Endometrium (tissue), 2 donors: ENCODE measurements around the gene ASTN2.

ENCODE experiments used
- FAIRE-seq: peaks from 2 replicates; lab custom pipeline; 2012; peaks lifted over from hg19 to GRCh38; lab: Jason Lieb, UNC
- donor health status: control.
- donor health status: control.

The ASTN2 gene

GRCh38 chr9:116809656-116810055, 605.2 kb downstream of the ASTN2 start:
- FAIRE-seq: no peak

DNA sequence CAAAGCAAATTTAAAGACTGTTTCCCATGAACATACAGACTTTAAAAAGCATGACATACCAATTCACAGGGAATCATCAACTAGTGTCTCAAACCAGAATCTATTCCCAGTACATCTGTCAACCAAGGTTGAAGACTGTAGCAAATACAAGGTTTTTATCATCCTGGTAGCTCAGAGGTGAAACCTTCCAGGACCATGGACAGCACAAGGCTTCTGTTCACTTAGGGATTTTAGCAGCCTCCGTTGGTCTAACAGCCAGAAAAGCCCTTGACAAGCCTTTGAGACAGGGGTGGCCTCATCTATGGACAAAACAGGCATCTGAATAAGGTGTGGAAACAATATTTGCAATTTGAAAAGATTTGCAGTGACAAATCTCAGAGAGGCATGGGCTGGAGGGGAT, 608.8 kb downstream of the ASTN2 start:
- no peak for FAIRE-seq

- FAIRE-seq: no peak
Observed at GRCh38 chr9:116800885-116801284, 614.0 kb downstream of the ASTN2 start.

- FAIRE-seq: no peak
Observed at GRCh38 chr9:116800074-116800473, 614.8 kb downstream of the ASTN2 start.

DNA sequence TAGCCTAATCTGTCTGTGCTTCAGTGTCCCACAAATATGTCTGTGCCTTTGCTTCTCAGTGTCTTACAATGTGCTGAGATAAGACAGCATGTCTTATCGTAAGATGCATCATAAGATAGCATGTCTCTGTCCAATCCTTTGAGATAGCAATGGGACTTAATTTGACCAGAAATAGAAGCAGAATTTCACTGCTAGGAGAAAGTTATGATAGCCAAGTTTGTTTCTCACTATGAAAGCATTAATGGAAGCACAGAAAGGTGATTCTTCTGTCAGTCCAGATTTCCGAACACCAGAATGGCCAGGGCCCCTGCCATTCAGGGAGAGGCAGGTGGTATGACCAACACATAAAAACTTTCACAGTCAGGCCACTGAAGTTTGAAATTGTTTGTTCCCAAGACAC, 616.3 kb downstream of the ASTN2 start:
- no peak for FAIRE-seq

- no peak for FAIRE-seq
Observed at GRCh38 chr9:116797276-116797675, 617.6 kb downstream of the ASTN2 start.

DNA sequence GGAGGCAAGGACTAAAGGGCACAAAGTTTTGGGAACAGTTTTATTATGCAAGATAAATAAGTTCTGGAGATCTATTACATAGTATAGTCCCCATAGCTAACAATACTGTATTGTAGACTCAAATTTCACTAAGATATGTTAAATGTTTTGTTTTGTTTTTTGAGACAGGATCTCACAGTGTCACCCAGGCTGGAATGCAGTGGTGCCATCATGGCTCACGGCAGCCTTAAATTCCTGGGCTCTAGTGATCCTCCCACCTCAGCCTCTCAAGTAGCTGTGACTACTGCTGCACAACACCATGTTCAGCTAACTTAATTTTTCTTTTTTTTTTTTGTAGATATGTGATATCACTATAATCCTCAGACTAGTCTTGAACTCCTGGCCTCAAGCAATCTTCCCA, 618.2 kb downstream of the ASTN2 start:
- FAIRE-seq: no peak

GRCh38 chr9:116795821-116796220, 619.0 kb downstream of the ASTN2 start:
- FAIRE-seq: no peak

DNA sequence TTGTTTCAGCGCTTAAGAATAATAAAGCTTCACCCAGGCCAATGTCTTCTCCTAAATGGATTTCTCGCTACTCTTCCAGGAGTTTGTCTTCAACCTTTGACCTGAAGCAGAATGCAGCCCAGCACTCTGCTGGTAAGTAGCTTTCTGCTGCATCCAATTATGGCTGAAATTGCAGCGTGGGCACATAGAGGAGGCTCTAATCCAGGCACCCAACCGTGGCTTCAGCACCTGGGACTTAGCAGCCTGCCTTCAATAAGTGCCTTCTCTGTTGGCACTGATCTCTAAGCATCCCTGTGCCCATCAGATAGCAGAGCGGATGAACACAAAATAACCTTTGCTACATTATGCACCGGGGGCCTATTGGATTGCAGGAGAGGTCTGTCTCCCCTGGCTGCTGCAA, 622.6 kb downstream of the ASTN2 start:
- FAIRE-seq: no peak

DNA sequence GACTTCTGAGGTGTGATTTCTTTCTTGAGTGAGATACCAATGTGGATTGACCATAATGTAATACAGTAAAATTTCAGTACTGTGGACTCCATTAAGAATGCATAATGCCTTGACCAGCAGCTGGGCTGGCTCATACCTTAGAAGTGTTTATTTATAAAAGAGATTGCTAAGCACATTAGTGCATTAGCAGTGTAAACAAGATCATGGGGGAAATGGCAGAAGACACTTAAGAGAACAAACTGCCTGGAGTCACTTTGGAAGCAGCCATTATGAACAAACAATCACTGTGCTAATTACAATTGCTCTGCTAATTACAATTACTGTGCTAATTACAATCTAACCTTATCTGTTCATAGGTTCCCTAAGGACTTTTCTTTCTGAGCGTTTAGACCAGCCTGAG, 623.5 kb downstream of the ASTN2 start:
- FAIRE-seq: no peak

GRCh38 chr9:116789081-116789480, 625.8 kb downstream of the ASTN2 start:
- FAIRE-seq: no peak

GRCh38 chr9:116786737-116787136, 628.1 kb downstream of the ASTN2 start:
- no peak for FAIRE-seq

DNA sequence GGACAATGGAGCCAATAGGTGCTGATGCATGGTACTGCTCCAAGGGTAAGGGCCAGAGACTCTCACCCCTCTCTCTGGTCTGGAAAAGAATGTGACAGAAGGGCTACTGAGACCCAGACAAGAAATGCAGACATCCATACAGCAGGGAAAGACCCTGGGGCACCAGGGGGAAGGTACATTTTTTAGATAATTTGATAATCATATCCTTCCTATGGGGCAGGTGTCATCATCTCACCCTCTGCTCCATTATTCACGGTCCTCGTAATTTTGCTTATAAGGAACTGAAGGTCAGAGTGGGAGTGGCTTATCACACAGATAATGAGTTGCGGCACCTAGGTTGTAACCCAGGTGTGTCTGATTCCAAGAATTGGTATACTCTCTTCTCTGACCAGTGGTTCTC, 637.7 kb downstream of the ASTN2 start:
- no peak for FAIRE-seq

- no peak for FAIRE-seq
Observed at GRCh38 chr9:116774421-116775180, 640.3 kb downstream of the ASTN2 start.

- no peak for FAIRE-seq
Observed at GRCh38 chr9:116767219-116767618, 647.6 kb downstream of the ASTN2 start.

GRCh38 chr9:116765011-116765410, 649.8 kb downstream of the ASTN2 start:
- no peak for FAIRE-seq

GRCh38 chr9:116763770-116764169, 651.1 kb downstream of the ASTN2 start:
- FAIRE-seq: no peak

DNA sequence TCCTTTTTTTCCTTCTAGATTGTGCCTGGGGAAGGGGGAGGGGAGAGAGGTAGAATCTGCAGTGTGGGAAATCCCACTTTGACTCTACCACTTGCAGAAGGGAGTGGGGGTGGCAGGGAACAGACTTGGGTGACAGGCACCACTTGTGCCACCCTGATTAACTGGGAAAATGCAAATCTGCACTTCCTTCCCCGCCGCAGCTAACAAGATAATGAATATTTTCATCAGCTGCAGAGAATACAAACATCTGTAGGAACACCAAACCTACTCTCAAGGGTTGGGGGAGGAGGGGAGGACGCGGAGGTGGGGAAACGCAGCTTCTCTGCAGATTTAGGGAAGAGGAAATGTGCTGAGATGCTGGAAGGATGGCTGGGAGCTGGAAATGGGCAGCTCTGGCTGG, 654.2 kb downstream of the ASTN2 start:
- FAIRE-seq: no peak

GRCh38 chr9:116757030-116757429, 657.8 kb downstream of the ASTN2 start:
- FAIRE-seq: no peak

DNA sequence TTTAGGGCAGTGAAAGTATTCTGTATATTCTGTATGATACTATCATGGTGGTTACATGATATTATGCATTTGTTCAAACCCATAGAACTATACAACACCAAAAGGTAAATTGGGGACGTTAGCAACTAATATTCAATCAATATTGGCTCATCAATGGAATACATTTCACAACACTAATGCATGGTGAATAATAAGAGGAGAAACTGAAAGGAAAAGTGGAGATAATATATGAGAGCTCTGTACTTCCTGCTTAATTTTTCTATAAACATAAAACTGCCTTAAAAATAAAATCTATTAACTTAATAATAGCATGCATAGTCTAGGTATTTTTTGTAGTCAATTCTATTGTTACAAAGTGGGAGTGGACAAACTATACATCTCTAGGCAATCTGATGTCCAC, 661.5 kb downstream of the ASTN2 start:
- no peak for FAIRE-seq

- FAIRE-seq: no peak
Observed at GRCh38 chr9:116750510-116750909, 664.3 kb downstream of the ASTN2 start.

DNA sequence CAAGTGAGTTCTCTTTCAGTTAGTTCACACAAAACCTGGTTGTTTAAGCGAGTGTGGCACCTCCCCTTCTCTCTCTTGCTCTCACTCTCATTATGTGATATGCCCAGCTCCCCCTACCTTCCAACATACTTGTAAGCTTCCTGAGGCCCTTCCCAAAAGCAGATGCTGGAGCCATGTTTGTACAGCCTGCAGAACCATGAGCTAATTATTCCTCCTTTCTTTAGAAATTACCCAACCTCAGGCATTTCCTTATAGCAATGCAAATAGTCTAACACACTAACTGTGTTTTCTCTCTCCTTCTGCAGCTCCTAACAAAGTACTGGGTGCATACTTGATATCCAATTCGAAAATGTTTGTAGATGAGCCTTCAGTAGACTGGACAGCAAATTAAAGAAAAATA, 665.1 kb downstream of the ASTN2 start:
- no peak for FAIRE-seq

DNA sequence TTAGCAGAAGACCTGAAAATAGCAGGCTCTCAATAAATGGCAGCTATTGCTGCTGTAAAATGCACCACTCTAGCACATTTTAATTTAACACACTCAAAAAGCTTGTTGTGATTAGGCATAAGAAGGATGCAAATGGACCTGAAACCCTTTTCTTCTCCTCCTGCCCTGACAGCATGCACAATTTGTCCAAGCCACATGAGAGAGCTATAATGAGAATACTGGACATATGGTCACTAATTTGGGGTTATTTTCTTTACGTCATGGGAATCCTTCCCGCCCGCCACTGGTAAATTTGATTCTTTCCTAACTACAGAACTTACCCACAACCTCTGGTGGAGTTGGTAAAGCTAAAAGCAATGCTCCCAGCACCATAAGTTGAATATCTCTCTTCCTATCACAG, 665.7 kb downstream of the ASTN2 start:
- FAIRE-seq: no peak

GRCh38 chr9:116741742-116742141, 673.1 kb downstream of the ASTN2 start:
- no peak for FAIRE-seq
